Colonic mucosa (tissue), 4 donors: ENCODE data around the gene SLC5A10. TPM values are rescaled to one million over a fixed set of nuclear protein-coding genes. Genes with fewer than 3 reads are reported as not detected.
A peak's percentile ranks its signal among the peaks of the same experiment; 100 is the strongest.

ENCODE experiments used
- DNase-seq: peaks from one replicate; pipeline ENCODE4 v3.0.0-alpha.2; 2020
- H3K27ac ChIP-seq: fragments of 200-600 bp; one replicate; pipeline ENCODE4 v1.8.0; 2021
- H3K27me3 ChIP-seq: fragments of 200-600 bp; one replicate; pipeline ENCODE4 v1.8.0; 2021
- H3K36me3 ChIP-seq: fragments of 200-600 bp; one replicate; pipeline ENCODE4 v1.8.0; 2021
- H3K4me1 ChIP-seq: fragments of 200-600 bp; one replicate; pipeline ENCODE4 v1.8.0; 2021; ENCODE audit warnings: mild to moderate bottlenecking
- H3K4me3 ChIP-seq: fragments of 200-600 bp; one replicate; pipeline ENCODE4 v1.8.0; 2021
- H3K9ac ChIP-seq, 2 donors: one replicate each; pipeline ENCODE4 v1.7.0; 2013; ENCODE audit warnings: control low read depth in 2 of 2, low read depth in 2 of 2, low read length in 2 of 2
- H3K9me3 ChIP-seq: fragments of 200-600 bp; one replicate; pipeline ENCODE4 v1.8.0; 2021
- CTCF ChIP-seq: fragments of 200-600 bp; IDR thresholded peaks from one replicate; pipeline ENCODE4 v1.8.0; 2022; ENCODE audit warnings: antibody characterized with exemption, mild to moderate bottlenecking
- intact Hi-C: fragments of 100-400 bp; cut with DNase I; formaldehyde crosslinking; loops from one replicate; pipeline ENCODE4 v1.14.1; 2022
- total RNA-seq, 2 donors: library from RNA; stranded (reverse); fragmentation: NEBNext Ultra II Directional in 1 of 2; extraction: Animal tissue kit (Norgen Biotek cat#: 25700) in 1 of 2; gene quantifications; one replicate each; pipeline ENCODE4 v1.2.1, GENCODE V29; 2021
- donor health status: healthy.
- donor health status: DM: no; HTN: no; CAD: no.
- donor health status: DM: no; HTN: no; CAD: no.

The SLC5A10 gene
- total RNA-seq, 2 donors from 2014 or later: 0.16 TPM; not detected in 1

- TF ChIP-seq CTCF: no peak
- H3K4me3 ChIP-seq: no peak overlapping the region
- H3K9ac ChIP-seq: no peak overlapping the region
- intact Hi-C loops: no loop called here
- H3K4me1 ChIP-seq: no peaks in the 10 kb centered on the region
- no peaks in the 10 kb centered on the region for H3K27me3 ChIP-seq
- no peaks in the 10 kb centered on the region for H3K9me3 ChIP-seq
- H3K27ac ChIP-seq: no peak overlapping the region
- DNase-seq: peak; percentile 45
- no peaks in the 10 kb centered on the region for H3K36me3 ChIP-seq
Observed at GRCh38 chr17:18933102-18934058, 18.6 kb upstream of the SLC5A10 start.

- Histone ChIP-seq H3K9me3 (no peaks in the 10 kb centered on the region), H3K4me1 (no peaks in the 10 kb centered on the region), H3K9ac (no peak overlapping the region), H3K36me3 (no peaks in the 10 kb centered on the region), H3K4me3 (no peak overlapping the region), H3K27me3 (no peaks in the 10 kb centered on the region), H3K27ac (no peak overlapping the region)
- intact Hi-C loops: no loop called here
- no peak for TF ChIP-seq CTCF
- DNase-seq: peak; percentile 38
Observed at GRCh38 chr17:18937981-18938691, 13.8 kb upstream of the SLC5A10 start.

GRCh38 chr17:18938692-18939023 is 13.3 kb upstream of the SLC5A10 start:
- no peak for TF ChIP-seq CTCF
- no peaks in the 10 kb centered on the region for H3K9me3 ChIP-seq
- intact Hi-C loops: no loop called here

GRCh38 chr17:18944646-18945045 is 7.3 kb upstream of the SLC5A10 start:
- no peak overlapping the region for H3K4me3 ChIP-seq
- intact Hi-C loops: no loop called here
- no peak for TF ChIP-seq CTCF

More at GRCh38 chr17:18938692-18939023, 13.3 kb upstream of the SLC5A10 start:
- Histone ChIP-seq H3K27me3 (no peaks in the 10 kb centered on the region), H3K27ac (no peak overlapping the region), H3K4me3 (no peak overlapping the region), H3K9ac (no peak overlapping the region), H3K36me3 (no peaks in the 10 kb centered on the region), H3K4me1 (no peaks in the 10 kb centered on the region)
- no peak for DNase-seq

GRCh38 chr17:18946536-18946935 is 5.4 kb upstream of the SLC5A10 start:
- no peak for DNase-seq
- Histone ChIP-seq H3K36me3 (no peaks in the 10 kb centered on the region), H3K27me3 (no peaks in the 10 kb centered on the region), H3K27ac (no peak overlapping the region), H3K4me3 (no peak overlapping the region), H3K9me3 (no peaks in the 10 kb centered on the region), H3K9ac (no peak overlapping the region), H3K4me1 (no peaks in the 10 kb centered on the region)
- TF ChIP-seq CTCF: no peak
- intact Hi-C loops: no loop called here

More at GRCh38 chr17:18944646-18945045, 7.3 kb upstream of the SLC5A10 start:
- Histone ChIP-seq H3K36me3 (no peaks in the 10 kb centered on the region), H3K9me3 (no peaks in the 10 kb centered on the region), H3K9ac (no peak overlapping the region), H3K27me3 (no peaks in the 10 kb centered on the region), H3K27ac (no peak overlapping the region), H3K4me1 (no peaks in the 10 kb centered on the region)
- no peak for DNase-seq
